HCT116 (cell line): ENCODE data around the gene IMMP2L. TPM values are rescaled to one million over a fixed set of nuclear protein-coding genes. Genes with fewer than 3 reads are reported as not detected.

Experiments used
- ATAC-seq: fragments of 200-7000 bp; cut with Tn5 transposase; 2 replicates; pipeline ENCODE4 v1.9.1; 2020; ENCODE audit warnings: mild to moderate bottlenecking, moderate library complexity
- BruUV-seq: library from RNA; stranded (reverse); fragments of 400-500 nt; replicated peaks from 2 replicates; lab custom pipeline; 2021; lab: Mats Ljungman, UMichigan
- CTCF ChIA-PET: fragments of 300-600 bp; sonication (Branson Sonifier 250); formaldehyde crosslinking; loops from one replicate; lab custom pipeline; 2021; ENCODE audit warnings: antibody characterized with exemption; lab: Charles Lee
- POLR2A ChIA-PET: fragments of 300-600, 350-600 bp; sonication (Branson Sonifier 250); formaldehyde crosslinking; loops from one replicate; lab custom pipeline; 2021; ENCODE audit warnings: antibody characterized with exemption; lab: Charles Lee
- RAD21 ChIA-PET, 2 experiments: fragments of 300-600 bp; sonication (Branson Sonifier 250); formaldehyde crosslinking; loops; one replicate each; lab custom pipeline; 2023; ENCODE audit warnings: low total read pairs in 2 of 2; ENCODE audit not compliant: uncharacterized antibody in 2 of 2, unreplicated experiment in 2 of 2, low non-redundant PET in 1 of 2; lab: Charles Lee
- DNase-seq: peaks from one replicate; pipeline ENCODE4 v3.0.0-alpha.2; 2010; ENCODE audit warnings: low read depth, low spot score
- H2AFZ ChIP-seq: fragments of 200-600 bp; shearing (Covaris generic), sonication (generic); 2 replicates; pipeline ENCODE4 v1.6.1; 2017; ENCODE audit warnings: low read depth, mixed run types, mixed read lengths, antibody characterized with exemption, low read length; ENCODE audit not compliant: poor library complexity, severe bottlenecking
- H3K27ac ChIP-seq: 2 replicates; pipeline ENCODE4 v1.5.1; 2012; ENCODE audit warnings: low read depth, low read length
- H3K27me3 ChIP-seq: fragments of 200-600 bp; sonication (generic); 2 replicates; pipeline ENCODE4 v1.6.1; 2016; ENCODE audit warnings: mixed run types, low read length, mixed read lengths; ENCODE audit not compliant: insufficient read depth
- H3K36me3 ChIP-seq, 2 experiments: fragments of 200-500 bp in 1 of 2; fragments of 200-600 bp in 1 of 2; sonication (Bioruptor generic) in 1 of 2; sonication (generic) in 1 of 2; 2 replicates each; pipeline versions ENCODE4 v1.5.1 to v1.6.1; 2014 to 2016; ENCODE audit warnings: low read length in 2 of 2, inconsistent platforms in 1 of 2, mixed read lengths in 1 of 2, mixed run types in 1 of 2; ENCODE audit not compliant: insufficient read depth in 2 of 2, control insufficient read depth in 1 of 2
- H3K4me1 ChIP-seq, 2 experiments: fragments of 200-600 bp in 1 of 2; sonication (generic) in 1 of 2; 2 replicates each; pipeline versions ENCODE4 v1.5.1 to v1.6.1; 2012 to 2017; ENCODE audit warnings: low read length in 2 of 2, inconsistent platforms in 1 of 2, mild to moderate bottlenecking in 1 of 2, mixed read lengths in 1 of 2, mixed run types in 1 of 2, moderate library complexity in 1 of 2; ENCODE audit not compliant: insufficient read depth in 2 of 2, control insufficient read depth in 1 of 2
- H3K4me2 ChIP-seq: fragments of 200-600 bp; sonication (generic); 2 replicates; pipeline ENCODE4 v1.6.1; 2017; ENCODE audit warnings: mixed run types, low read length, mixed read lengths
- H3K4me3 ChIP-seq, 2 experiments: fragments of 200-600 bp in 1 of 2; sonication (generic) in 1 of 2; replicated peaks in 1 of 2; 2 replicates each; pipeline ENCODE4 v1.5.1; 2011 to 2016; ENCODE audit warnings: low read length in 2 of 2, control low read depth in 1 of 2, low read depth in 1 of 2, mild to moderate bottlenecking in 1 of 2, mixed read lengths in 1 of 2, mixed run types in 1 of 2
- H3K79me2 ChIP-seq: fragments of 200-600 bp; sonication (generic); 2 replicates; pipeline ENCODE4 v1.6.1; 2017; ENCODE audit warnings: mild to moderate bottlenecking, mixed run types, low read length, moderate library complexity, mixed read lengths; ENCODE audit not compliant: insufficient read depth
- H3K9ac ChIP-seq: fragments of 200-600 bp; sonication (generic); 2 replicates; pipeline ENCODE4 v1.6.1; 2016; ENCODE audit warnings: low read length, mixed read lengths
- H3K9me2 ChIP-seq: fragments of 200-600 bp; sonication (generic), shearing (Covaris generic); 2 replicates; pipeline ENCODE4 v1.6.1; 2017; ENCODE audit warnings: mixed run types, mild to moderate bottlenecking, moderate library complexity; ENCODE audit not compliant: insufficient read depth
- H3K9me3 ChIP-seq, 2 experiments: fragments of 200-500 bp in 1 of 2; fragments of 200-600 bp in 1 of 2; sonication (Bioruptor generic) in 1 of 2; sonication (generic) in 1 of 2; 2 replicates each; pipeline ENCODE4 v1.6.1; 2014 to 2017; ENCODE audit warnings: low read length in 2 of 2, mixed read lengths in 2 of 2, inconsistent platforms in 1 of 2, low read depth in 1 of 2, mild to moderate bottlenecking in 1 of 2, mixed run types in 1 of 2, moderate library complexity in 1 of 2; ENCODE audit not compliant: control insufficient read depth in 1 of 2, insufficient read depth in 1 of 2
- H4K20me1 ChIP-seq: fragments of 200-600 bp; sonication (generic), shearing (Covaris generic); 2 replicates; pipeline ENCODE4 v1.6.1; 2017; ENCODE audit warnings: mixed run types, mild to moderate bottlenecking, moderate library complexity; ENCODE audit not compliant: insufficient read depth
- ATF3 ChIP-seq: IDR thresholded peaks from 2 replicates; pipeline ENCODE4 v1.6.1; 2012
- CBX3 ChIP-seq: IDR thresholded peaks from 2 replicates; pipeline ENCODE4 v1.6.1; 2012; ENCODE audit warnings: low read depth
- CEBPB ChIP-seq: IDR thresholded peaks from 2 replicates; pipeline ENCODE4 v1.6.1; 2012; ENCODE audit warnings: low read depth
- EGR1 ChIP-seq: IDR thresholded peaks from 2 replicates; pipeline ENCODE4 v1.6.1; 2012; ENCODE audit warnings: low read depth
- ELF1 ChIP-seq: IDR thresholded peaks from 2 replicates; pipeline ENCODE4 v1.6.1; 2012; ENCODE audit warnings: low read depth, borderline replicate concordance
- EZH2phosphoT487 ChIP-seq: fragments of 200-600 bp; IDR thresholded peaks from 2 replicates; pipeline ENCODE4 v1.6.1; 2018; ENCODE audit warnings: antibody characterized with exemption, borderline replicate concordance
- FOSL1 ChIP-seq: IDR thresholded peaks from 2 replicates; pipeline ENCODE4 v1.6.1; 2012; ENCODE audit warnings: low read depth
- JUND ChIP-seq: IDR thresholded peaks from 2 replicates; pipeline ENCODE4 v1.6.1; 2012
- MAX ChIP-seq: IDR thresholded peaks from 2 replicates; pipeline ENCODE4 v1.6.1; 2012
- POLR2A ChIP-seq: IDR thresholded peaks from 2 replicates; pipeline ENCODE4 v1.7.0; 2011; ENCODE audit warnings: borderline replicate concordance; ENCODE audit not compliant: insufficient read depth, insufficient read length; ENCODE audit errors: extremely low read depth
- POLR2AphosphoS5 ChIP-seq: IDR thresholded peaks from 2 replicates; pipeline ENCODE4 v1.6.1; 2011; ENCODE audit warnings: mild to moderate bottlenecking, low read depth, low read length, moderate library complexity
- RAD21 ChIP-seq: IDR thresholded peaks from 2 replicates; pipeline ENCODE4 v1.6.1; 2012; ENCODE audit warnings: low read depth, mild to moderate bottlenecking
- REST ChIP-seq: IDR thresholded peaks from 2 replicates; pipeline ENCODE4 v1.6.1; 2012; ENCODE audit warnings: low read depth
- SRF ChIP-seq: IDR thresholded peaks from 2 replicates; pipeline ENCODE4 v1.6.1; 2012; ENCODE audit warnings: low read depth
- TCF7L2 ChIP-seq: IDR thresholded peaks from 2 replicates; pipeline ENCODE4 v1.7.0; 2011; ENCODE audit warnings: borderline replicate concordance, inconsistent platforms; ENCODE audit not compliant: insufficient read depth, insufficient read length; ENCODE audit errors: extremely low read depth
- YY1 ChIP-seq: IDR thresholded peaks from 2 replicates; pipeline ENCODE4 v1.6.1; 2011; ENCODE audit warnings: low read length, low read depth, moderate library complexity, mild to moderate bottlenecking; ENCODE audit not compliant: insufficient replicate concordance; ENCODE audit errors: extremely low read depth
- ZFX ChIP-seq: fragments of 450-650 bp; IDR thresholded peaks from 2 replicates; pipeline ENCODE4 v1.6.1; 2017
- intact Hi-C: fragments of 100-400 bp; cut with micrococcal nuclease; formaldehyde crosslinking; loops from 2 replicates; pipeline ENCODE4 v1.10.0; 2022
- total RNA-seq: library from RNA; stranded (reverse); gene quantifications from one replicate; pipeline ENCODE4 v1.2.1, GENCODE V29; 2021; ENCODE audit not compliant: unreplicated experiment

IMMP2L gene
- total RNA-seq, 1 experiment from 2014 or later, result 21.1 TPM

- Histone ChIP-seq H2AFZ (no peak overlapping the region), H3K79me2 (peaks cover 25% of the 10 kb centered on the region), H3K9me3 (no peaks in the 10 kb centered on the region), H3K27me3 (no peaks in the 10 kb centered on the region), H4K20me1 (no peaks in the 10 kb centered on the region), H3K27ac (no peak overlapping the region), H3K4me3 (no peak overlapping the region), H3K4me2 (no peak overlapping the region), H3K36me3 (peaks cover 8 to 19% of the 10 kb centered on the region in 2 experiments; a peak in 3 of 4 replicates), H3K9ac (no peak overlapping the region), H3K9me2 (no peaks in the 10 kb centered on the region), H3K4me1 (peaks cover 10 to 14% of the 10 kb centered on the region in 2 experiments)
- RAD21 ChIA-PET, result no interaction called here
- intact Hi-C loops, result no loop called here
- TF ChIP-seq EZH2phosphoT487, result no peak
- TF ChIP-seq TCF7L2, result no peak
- TF ChIP-seq RAD21, result no peak
- no peak for TF ChIP-seq CBX3
- TF ChIP-seq EGR1, result no peak
- TF ChIP-seq ATF3, result no peak
- TF ChIP-seq YY1, result no peak
- TF ChIP-seq POLR2AphosphoS5, result no peak
- TF ChIP-seq SRF, result no peak
- TF ChIP-seq CEBPB, result no peak
- TF ChIP-seq POLR2A, result no peak
- TF ChIP-seq FOSL1, result no peak
- no peak for TF ChIP-seq REST
- TF ChIP-seq ELF1, result no peak
- no peak for TF ChIP-seq JUND
- no peak for TF ChIP-seq MAX
- no peak for TF ChIP-seq ZFX
- ATAC-seq (no peak), DNase-seq (no peak)
- POLR2A ChIA-PET, result no interaction called here
- no TSS peak for BruUV-seq
- CTCF ChIA-PET, result no interaction called here
Measured at GRCh38 chr7:111556977-111557376, 5.3 kb downstream of the IMMP2L start.
